NCI-H345 (cell line): ENCODE measurements around the gene CHST14.

ENCODE experiments used
- DNase-seq: peaks from one replicate; lab custom pipeline; 2025; lab: John Stamatoyannopoulos, UW

The CHST14 gene

GRCh38 chr15:40463279-40463678 lies 7.5 kb upstream of the CHST14 start:
- no peak for DNase-seq

DNA sequence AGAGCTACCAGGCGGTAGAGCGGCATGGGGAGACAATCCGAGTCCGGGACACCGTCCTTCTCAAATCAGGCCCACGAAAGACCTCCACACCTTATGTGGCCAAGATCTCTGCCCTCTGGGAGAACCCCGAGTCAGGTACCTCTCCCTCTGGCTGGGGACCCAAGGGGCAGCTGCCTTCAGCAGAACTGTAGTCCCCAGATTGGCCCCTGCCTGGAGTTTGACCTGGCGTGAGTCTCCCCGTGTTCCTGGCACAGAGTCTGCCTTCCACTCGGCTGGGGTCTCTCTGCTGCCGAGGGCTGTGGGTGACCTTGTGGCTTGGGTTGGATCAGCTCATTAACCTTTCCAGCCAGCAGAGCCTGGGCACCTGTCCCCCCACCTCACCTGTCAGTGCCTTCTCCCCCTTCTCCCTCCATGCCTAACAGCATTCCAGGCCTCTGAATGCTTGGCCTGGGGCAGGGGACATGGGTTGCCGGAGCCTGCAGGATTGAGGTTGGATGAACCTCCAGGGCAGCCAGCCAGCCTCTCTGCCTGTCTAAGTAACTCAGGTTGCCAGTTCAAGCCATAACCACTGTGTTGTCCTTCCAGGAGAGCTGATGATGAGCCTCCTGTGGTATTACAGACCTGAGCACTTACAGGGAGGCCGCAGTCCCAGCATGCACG lies 6.8 kb upstream of the CHST14 start:
- no peak for DNase-seq

DNA sequence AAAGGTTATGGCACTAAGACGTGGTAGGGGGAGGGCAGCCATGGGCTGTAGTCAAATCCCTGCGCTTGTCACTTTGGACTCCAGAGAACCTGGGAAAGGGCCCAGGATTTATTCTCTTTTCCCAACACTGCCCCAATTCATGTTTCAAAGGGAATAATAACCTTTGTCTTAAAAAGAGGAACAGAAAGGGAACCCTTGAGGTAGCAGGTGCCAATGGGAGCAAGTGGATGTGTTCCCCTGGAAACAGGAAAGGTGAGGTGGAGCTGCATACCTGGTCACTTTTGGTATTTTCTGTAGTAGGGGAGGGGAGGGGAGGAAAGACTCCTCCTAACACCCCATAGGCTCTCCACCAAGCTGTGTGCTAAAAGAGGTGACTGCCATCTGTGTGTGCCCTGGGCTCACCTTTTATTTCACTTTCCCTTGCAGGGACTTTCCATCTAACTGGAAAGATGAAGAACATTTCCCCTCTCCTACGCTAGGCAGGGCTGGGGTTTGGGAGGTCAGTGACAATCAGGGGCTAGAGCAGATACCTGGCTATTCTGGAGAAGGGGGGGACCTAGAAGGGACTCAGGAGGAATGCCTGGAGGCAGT lies 6.1 kb upstream of the CHST14 start:
- DNase-seq: no peak

DNA sequence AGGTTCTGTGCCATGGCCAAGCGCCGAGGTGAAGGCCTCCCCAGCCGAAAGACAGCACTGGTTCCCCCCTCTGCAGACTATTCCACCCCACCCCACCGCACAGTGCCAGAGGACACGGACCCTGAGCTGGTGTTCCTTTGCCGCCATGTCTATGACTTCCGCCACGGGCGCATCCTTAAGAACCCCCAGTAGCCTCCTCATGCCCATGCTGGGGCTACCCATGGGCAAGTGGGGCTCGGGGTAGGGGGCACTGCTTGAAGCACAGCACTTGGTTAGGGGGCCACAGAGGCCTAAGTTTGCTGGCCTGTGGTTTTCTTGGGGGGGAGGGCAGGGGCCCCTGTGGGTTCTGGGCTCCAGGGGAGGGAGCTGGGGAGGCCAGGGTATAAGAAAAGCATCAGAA lies 4.8 kb upstream of the CHST14 start:
- no peak for DNase-seq

DNA sequence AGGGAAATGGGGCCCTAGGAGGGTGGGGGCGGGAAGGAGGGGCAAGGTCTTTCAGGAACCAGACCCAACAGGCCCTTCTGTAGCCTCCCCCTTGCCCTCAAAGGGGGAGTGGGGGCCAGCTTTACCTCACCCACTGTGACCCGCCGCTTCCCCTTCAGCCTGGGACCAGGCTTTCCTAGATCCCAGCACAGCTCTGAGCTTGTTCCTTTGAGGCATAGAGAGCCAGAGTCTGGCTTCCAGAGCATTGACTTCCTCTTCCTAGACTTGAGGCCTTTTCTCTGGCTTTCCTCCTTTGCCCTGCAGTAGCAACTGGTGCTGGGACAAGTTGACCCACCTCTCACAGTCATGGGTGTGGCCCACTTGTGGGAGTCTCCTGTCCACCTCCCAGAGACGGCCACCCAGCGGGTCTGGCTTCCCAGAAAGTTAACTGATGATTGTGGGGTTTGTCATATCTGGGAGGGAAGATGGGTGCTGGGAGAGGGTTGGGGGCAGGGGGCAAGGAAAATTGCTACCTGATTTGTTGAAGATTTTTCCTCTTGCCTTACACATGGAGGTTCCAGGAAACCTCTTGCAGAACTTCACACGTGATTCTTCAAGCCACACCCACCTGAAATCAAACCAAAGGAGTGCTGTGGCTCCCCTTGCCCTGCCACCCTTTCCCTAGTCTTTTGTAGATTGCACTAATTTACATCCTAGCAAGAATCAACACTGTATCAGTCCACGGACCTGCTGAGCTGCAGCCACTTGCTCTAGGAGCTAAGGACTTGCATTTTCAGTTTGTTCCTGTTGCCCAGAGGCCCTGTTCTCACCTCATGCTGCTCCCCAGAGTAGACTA lies 4.1 kb upstream of the CHST14 start:
- DNase-seq: no peak

DNA sequence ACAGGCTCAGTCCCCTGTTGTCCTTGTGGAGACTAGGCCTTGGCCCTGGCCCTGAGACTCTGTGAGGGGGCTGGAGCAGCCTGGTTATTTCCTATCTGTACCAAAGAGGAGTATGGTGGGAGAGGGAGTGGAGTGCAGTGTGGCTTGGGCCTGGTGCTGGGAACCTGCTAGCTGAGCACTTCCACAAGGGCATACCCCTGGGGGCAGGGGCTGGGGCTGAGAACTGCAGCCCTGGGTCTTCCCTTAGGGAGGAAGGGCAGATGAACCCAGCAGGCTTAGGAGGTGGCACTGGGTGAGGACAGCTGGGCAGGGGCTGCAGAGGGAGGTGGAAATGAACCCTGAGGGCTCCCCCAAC lies 3.5 kb upstream of the CHST14 start:
- DNase-seq: no peak

DNA sequence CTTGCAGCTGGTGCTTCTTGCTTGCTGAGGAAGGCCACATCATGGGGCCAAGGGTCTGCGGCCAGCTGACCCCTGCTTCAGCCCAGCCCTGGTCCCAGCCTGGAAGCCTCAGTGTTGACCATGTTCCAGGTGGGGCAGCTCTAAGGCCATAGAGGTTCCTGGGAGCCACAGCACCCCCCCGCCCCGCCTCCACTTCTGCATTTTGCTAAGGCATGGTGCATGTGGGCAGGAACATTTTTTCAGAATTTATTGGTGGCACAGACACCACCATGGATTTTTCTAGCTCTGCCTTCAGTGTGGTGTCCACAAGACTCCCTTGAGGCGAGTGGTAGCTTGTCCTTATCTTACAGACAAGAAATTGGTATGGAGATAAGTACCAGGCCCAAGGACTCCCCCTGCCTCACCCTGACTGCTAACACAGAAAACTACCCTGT lies 1.9 kb upstream of the CHST14 start:
- DNase-seq: no peak

- DNase-seq: no peak
These were observed 901 bp upstream of the CHST14 start for GRCh38 chr15:40469776-40470390.

DNA sequence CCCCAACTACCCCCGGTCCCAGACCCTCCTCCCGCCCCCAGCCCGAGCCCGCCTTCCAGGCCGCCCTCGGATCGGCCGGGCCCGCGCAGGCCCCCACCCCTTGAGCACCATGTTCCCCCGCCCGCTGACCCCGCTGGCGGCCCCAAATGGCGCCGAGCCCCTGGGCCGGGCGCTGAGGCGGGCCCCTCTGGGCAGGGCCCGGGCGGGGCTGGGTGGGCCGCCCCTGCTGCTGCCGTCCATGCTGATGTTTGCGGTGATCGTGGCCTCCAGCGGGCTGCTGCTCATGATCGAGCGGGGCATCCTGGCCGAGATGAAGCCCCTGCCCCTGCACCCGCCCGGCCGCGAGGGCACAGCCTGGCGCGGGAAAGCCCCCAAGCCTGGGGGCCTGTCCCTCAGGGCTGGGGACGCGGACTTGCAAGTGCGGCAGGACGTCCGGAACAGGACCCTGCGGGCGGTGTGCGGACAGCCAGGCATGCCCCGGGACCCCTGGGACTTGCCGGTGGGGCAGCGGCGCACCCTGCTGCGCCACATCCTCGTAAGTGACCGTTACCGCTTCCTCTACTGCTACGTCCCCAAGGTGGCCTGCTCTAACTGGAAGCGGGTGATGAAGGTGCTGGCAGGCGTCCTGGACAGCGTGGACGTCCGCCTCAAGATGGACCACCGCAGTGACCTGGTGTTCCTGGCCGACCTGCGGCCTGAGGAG lies 472 bp downstream of the CHST14 start:
- no peak for DNase-seq

GRCh38 chr15:40471808-40472150 lies 995 bp downstream of the CHST14 start:
- DNase-seq: no peak

- DNase-seq: no peak
These were observed 1.5 kb downstream of the CHST14 start for GRCh38 chr15:40472171-40472727.

DNA sequence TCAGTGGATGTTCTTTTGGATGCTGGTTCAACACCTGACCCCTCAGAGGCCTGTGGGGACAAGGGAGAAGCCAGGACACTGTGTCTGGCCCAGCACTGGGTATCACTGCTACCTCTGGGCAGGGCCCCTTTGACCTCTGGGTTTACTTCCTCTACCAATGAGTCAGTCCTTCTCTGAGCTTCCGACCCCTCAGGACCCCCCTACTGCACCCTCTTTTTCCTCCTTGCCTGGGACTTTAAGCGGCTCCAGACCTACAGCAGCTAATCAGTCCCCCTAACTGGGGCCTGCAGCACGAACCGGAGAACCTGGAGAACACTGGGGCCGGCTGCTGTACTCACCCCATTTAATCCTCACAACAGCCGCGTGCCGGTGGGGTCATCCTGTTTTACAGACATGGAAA lies 3.8 kb downstream of the CHST14 start:
- no peak for DNase-seq

GRCh38 chr15:40477642-40478327 lies 7.0 kb downstream of the CHST14 start:
- DNase-seq: no peak

GRCh38 chr15:40479024-40479423 lies 8.2 kb downstream of the CHST14 start:
- no peak for DNase-seq

- no peak for DNase-seq
These were observed 10.7 kb downstream of the CHST14 start for GRCh38 chr15:40481341-40482074.

DNA sequence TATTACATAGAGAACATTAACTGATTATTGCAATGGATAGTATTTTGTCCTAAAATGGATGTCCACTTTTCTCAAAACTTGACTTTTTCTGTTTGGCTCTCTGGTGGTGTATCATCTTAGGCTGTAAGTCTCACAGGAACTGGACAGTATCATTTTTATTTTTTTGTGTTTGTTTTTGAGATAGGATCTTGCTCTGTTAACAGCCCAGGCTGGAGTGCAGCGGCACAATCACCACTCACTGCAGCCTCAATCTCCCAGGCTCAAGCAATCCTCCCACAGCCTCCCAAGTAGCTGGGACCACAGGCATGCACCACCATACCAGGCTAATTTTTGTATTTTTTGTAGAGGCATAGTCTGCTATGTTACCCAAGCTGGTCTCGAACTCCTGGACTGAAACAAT lies 13.1 kb downstream of the CHST14 start:
- DNase-seq: no peak

DNA sequence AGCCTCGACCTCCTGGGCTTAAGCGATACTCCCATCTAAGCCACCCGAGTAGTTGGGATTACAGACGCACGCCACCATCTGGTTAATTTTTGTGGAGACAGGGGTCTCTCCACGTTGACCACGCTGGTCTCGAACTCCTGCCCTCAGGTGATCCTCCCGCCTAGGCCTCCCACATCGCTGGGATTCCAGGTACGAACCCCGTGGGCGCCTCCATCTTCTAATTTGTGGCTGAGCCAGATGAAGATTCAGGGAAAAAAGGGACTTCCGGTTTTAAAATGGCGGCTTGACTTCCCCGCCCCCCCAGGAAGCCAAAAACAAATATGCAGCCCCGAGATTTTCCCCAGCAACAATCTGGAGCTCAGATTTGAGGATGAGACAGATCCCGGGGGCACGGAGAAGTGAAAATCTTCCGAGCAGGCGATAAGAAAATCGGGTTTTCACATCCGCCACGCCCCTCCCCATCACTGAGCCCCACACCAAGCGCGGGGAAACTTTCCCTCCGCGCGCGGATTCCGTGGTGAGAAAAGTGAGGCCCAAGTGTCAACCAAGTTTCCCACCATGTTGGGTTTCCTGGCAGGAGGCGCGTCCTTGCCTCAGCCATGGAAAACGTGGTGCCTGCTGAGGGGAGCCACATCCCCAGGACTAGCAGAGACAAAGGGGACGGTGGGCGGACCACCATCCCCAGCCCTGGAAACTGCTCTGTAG lies 15.4 kb downstream of the CHST14 start:
- DNase-seq: no peak

- no peak for DNase-seq
These were observed 17.3 kb downstream of the CHST14 start for GRCh38 chr15:40487816-40488682.
